Gastroesophageal sphincter (tissue), 4 donors: ENCODE results near the gene CTSG. TPM values are rescaled to one million over a fixed set of nuclear protein-coding genes. Genes with fewer than 3 reads are reported as not detected.
"Not testable (repeated sequence)": the region's sequence is repeated elsewhere in the genome, so short reads cannot be mapped to it uniquely, and the experiment has no call there.

ENCODE experiments used
- ATAC-seq: fragments of 150-250 bp; one replicate; pipeline ENCODE4 v1.9.1; 2016; ENCODE audit warnings: mild to moderate bottlenecking, moderate library complexity
- H3K27ac ChIP-seq, 4 donors: fragments of 200-600 bp; sonication (generic) in 3 of 4; 1 replicate in 3 of 4; 2 replicates in 1 of 4; pipeline ENCODE4 v1.5.1; 2016 to 2019
- H3K27me3 ChIP-seq: fragments of 200-600 bp; sonication (generic); one replicate; pipeline ENCODE4 v1.5.1; 2019
- H3K36me3 ChIP-seq, 2 donors: fragments of 200-600 bp; sonication (generic); one replicate each; pipeline ENCODE4 v1.5.1; 2019; ENCODE audit warnings: control low read depth in 1 of 2
- H3K4me1 ChIP-seq, 3 donors: fragments of 200-600 bp; sonication (generic); 1 replicate in 2 of 3; 2 replicates in 1 of 3; pipeline ENCODE4 v1.5.1; 2016 to 2019; ENCODE audit warnings: control low read depth in 2 of 3
- H3K4me3 ChIP-seq, 2 donors: fragments of 200-600 bp; sonication (generic); one replicate each; pipeline ENCODE4 v1.5.1; 2019; ENCODE audit warnings: mild to moderate bottlenecking in 1 of 2, moderate library complexity in 1 of 2
- H3K9me3 ChIP-seq, 3 donors: fragments of 200-600 bp; sonication (generic); one replicate each; pipeline ENCODE4 v1.5.1; 2017 to 2019; ENCODE audit warnings: control low read depth in 2 of 3
- EP300 ChIP-seq: sonication (generic); formaldehyde crosslinking; IDR thresholded peaks from one replicate; pipeline ENCODE4 v1.6.1; 2017; ENCODE audit warnings: antibody characterized with exemption, mild to moderate bottlenecking
- POLR2A ChIP-seq, 2 donors: fragments of 450-650 bp; IDR thresholded peaks; one replicate each; pipeline ENCODE4 v1.6.1; 2017; ENCODE audit warnings: antibody characterized with exemption in 2 of 2, mild to moderate bottlenecking in 2 of 2, moderate library complexity in 1 of 2
- POLR2AphosphoS5 ChIP-seq: sonication (generic); formaldehyde crosslinking; IDR thresholded peaks from one replicate; pipeline ENCODE4 v1.6.1; 2017; ENCODE audit warnings: antibody characterized with exemption
- WGBS, 2 donors: methylation state at CpG; one replicate each; pipeline ENCODE4 v1.1.5; 2018; ENCODE audit warnings: low coverage in 1 of 2; 5-methylcytosine and 5-hydroxymethylcytosine counted together
- total RNA-seq, 4 donors: library from RNA; depleted of rRNA; stranded (reverse); fragments of >200 nt; gene quantifications; one replicate each; pipeline ENCODE4 v1.1.0, GENCODE V29; 2016
- TF ChIP-seq, protein P1 (sequence below), 4 experiments: fragments of 200-600 bp in 2 of 4; fragments of 450-650 bp in 2 of 4; sonication (generic) in 1 of 4; IDR thresholded peaks; one replicate each; pipeline ENCODE4 v1.5.1; 2017 to 2019; ENCODE audit warnings: antibody characterized with exemption in 4 of 4, mild to moderate bottlenecking in 2 of 4, moderate library complexity in 2 of 4

The CTSG gene
- total RNA-seq, 4 donors from 2014 or later = 2.1 to 17.2 (median 5.4) TPM; not detected in 1

- H3K4me3 ChIP-seq = no peak overlapping the region
- H3K4me1 ChIP-seq = no peaks in the 10 kb centered on the region
- no peak for ATAC-seq
- H3K36me3 ChIP-seq = no peaks in the 10 kb centered on the region
- peaks cover 0 to 10% (median 0%) of the 10 kb centered on the region in 3 donors for H3K9me3 ChIP-seq
- WGBS, 2 donors = 88% methylated on average over 2 of the region's 2 CpGs; no CpG with 5 or more reads in 1 of the 2 donors
- no peak overlapping the region for H3K27ac ChIP-seq
- TF ChIP-seq, protein P1, sequence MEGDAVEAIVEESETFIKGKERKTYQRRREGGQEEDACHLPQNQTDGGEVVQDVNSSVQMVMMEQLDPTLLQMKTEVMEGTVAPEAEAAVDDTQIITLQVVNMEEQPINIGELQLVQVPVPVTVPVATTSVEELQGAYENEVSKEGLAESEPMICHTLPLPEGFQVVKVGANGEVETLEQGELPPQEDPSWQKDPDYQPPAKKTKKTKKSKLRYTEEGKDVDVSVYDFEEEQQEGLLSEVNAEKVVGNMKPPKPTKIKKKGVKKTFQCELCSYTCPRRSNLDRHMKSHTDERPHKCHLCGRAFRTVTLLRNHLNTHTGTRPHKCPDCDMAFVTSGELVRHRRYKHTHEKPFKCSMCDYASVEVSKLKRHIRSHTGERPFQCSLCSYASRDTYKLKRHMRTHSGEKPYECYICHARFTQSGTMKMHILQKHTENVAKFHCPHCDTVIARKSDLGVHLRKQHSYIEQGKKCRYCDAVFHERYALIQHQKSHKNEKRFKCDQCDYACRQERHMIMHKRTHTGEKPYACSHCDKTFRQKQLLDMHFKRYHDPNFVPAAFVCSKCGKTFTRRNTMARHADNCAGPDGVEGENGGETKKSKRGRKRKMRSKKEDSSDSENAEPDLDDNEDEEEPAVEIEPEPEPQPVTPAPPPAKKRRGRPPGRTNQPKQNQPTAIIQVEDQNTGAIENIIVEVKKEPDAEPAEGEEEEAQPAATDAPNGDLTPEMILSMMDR (IDR thresholded peaks at IDR 0.05) = no peak
- no peak for TF ChIP-seq POLR2AphosphoS5
- no peak for TF ChIP-seq EP300
- no peak for TF ChIP-seq POLR2A (IDR thresholded peaks at IDR 0.05)
- peaks cover 13% of the 10 kb centered on the region for H3K27me3 ChIP-seq
Measured at GRCh38 chr14:24542346-24542936, 33.6 kb downstream of the CTSG start.

DNA sequence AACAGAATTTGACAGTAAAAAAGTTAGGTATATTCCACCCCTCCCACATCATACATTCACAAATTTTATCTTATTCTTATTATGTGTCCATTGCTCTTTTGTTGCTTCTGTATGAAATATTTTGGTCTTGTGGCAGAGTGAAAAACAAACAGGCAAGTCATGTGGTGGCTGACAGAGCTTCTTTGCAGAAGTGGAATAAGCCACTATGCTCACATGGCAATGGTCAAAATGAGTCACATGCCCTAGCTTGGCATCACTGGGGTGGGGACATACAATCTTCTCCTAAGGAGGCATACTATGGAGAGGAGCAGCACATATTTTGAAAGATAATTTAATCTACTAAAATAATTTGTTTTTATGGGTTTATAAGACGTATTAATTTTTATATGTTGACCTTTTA, 40.3 kb downstream of the CTSG start:
- Histone ChIP-seq H3K4me3 (no peak overlapping the region), H3K27me3 (peaks cover 19% of the 10 kb centered on the region), H3K4me1 (no peaks in the 10 kb centered on the region), H3K9me3 (no peaks in the 10 kb centered on the region), H3K36me3 (no peaks in the 10 kb centered on the region), H3K27ac (no peak overlapping the region)
- no peak for ATAC-seq
- TF ChIP-seq, protein P1 (IDR thresholded peaks at IDR 0.05) = no peak
- TF ChIP-seq POLR2A (IDR thresholded peaks at IDR 0.05) (no peak), POLR2AphosphoS5 (no peak), EP300 (no peak)
- WGBS, 2 donors = 67 to 70% methylated on average over 1 of the region's 1 CpG

DNA sequence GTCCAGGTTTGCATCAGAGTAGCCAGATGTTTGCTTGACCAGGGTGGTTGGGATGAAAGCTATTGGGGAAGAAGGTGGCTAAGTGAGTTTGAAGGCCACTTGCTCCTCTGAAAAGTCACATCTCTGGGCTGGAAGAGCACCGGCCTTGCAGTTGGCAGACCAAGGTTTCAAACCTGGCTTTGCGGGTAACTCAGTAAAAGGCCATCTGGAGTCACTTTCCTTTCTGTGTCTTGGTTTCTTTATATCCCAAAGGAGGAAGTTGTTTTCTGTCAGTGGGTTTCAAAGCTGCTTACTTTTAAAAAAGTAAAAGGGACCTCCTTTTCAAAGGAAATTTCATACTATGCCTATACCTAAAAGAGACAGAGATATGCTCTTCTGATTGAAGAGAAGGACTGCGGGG, 41.8 kb downstream of the CTSG start:
- H3K4me3 ChIP-seq = no peak overlapping the region
- peaks cover 19% of the 10 kb centered on the region for H3K27me3 ChIP-seq
- TF ChIP-seq, protein P1 (IDR thresholded peaks at IDR 0.05) = no peak
- no peak for TF ChIP-seq POLR2A (IDR thresholded peaks at IDR 0.05)
- no peak for TF ChIP-seq EP300
- TF ChIP-seq POLR2AphosphoS5 = no peak
- no peaks in the 10 kb centered on the region for H3K9me3 ChIP-seq
- no peak for ATAC-seq
- no peaks in the 10 kb centered on the region for H3K36me3 ChIP-seq
- WGBS, 2 donors = 74 to 82% methylated on average over 2 to 3 of the region's 3 CpGs
- no peaks in the 10 kb centered on the region for H3K4me1 ChIP-seq
- H3K27ac ChIP-seq = no peak overlapping the region

- not testable (repeated sequence) for H3K9me3 ChIP-seq, ATAC-seq, H3K36me3 ChIP-seq, H3K27ac ChIP-seq, H3K4me3 ChIP-seq, H3K4me1 ChIP-seq, H3K27me3 ChIP-seq
- 76 to 79% methylated on average over 8 to 10 of the region's 15 CpGs for WGBS, 2 donors
Measured at GRCh38 chr14:24525877-24526620, 50.0 kb downstream of the CTSG start.

Other genes with a start within 250 kb of the CTSG start
- 10 to 100 TPM; 13.3 to 40.5 (median 22.6) TPM for gene ADCY4, start 241.2 kb downstream of the CTSG start, total RNA-seq
- gene RIPK3, start 236.3 kb downstream of the CTSG start, total RNA-seq = 1 to 10 TPM; 3.1 to 8.9 (median 3.9) TPM
- 10 to 100 TPM; 33.5 to 63.5 (median 57.9) TPM for gene NFATC4, start 208.1 kb downstream of the CTSG start, total RNA-seq
- gene NYNRIN, start 177.2 kb downstream of the CTSG start, total RNA-seq = 10 to 100 TPM in 2 of 4 donors, 1 to 10 TPM in 2; 6.9 to 19.9 (median 11.5) TPM
- gene CBLN3, start 146.6 kb downstream of the CTSG start, total RNA-seq = 1 to 10 TPM in 3 of 4 donors, under 1 TPM in 1; 0.49 to 2.8 (median 2.1) TPM
- 10 to 100 TPM; 50.7 to 68.0 (median 61.3) TPM for gene KHNYN, start 146.3 kb downstream of the CTSG start, total RNA-seq
- 10 to 100 TPM; 21.5 to 39.7 (median 31.3) TPM for gene SDR39U1, start 133.5 kb downstream of the CTSG start, total RNA-seq
- 1 to 10 TPM in 1 of 4 donors, under 1 TPM in 1, not detected in 2; 0.93 to 9.8 TPM for gene CMA1, start 68.0 kb downstream of the CTSG start, total RNA-seq
- gene GZMH, start 33.4 kb upstream of the CTSG start, total RNA-seq = under 1 TPM in 1 of 4 donors, not detected in 3; 0.81 TPM
- gene GZMB, start 57.9 kb upstream of the CTSG start, total RNA-seq = 1 to 10 TPM in 2 of 4 donors, not detected in 2; 2.0 to 2.9 TPM